ENCODE results near the gene GPC5.

GPC5 gene

GRCh38 chr13:91491980-91492379, 93.6 kb downstream of the GPC5 start:
- Histone ChIP-seq H3K27me3 (no peaks in the 10 kb centered on the region), H3K27ac (no peak overlapping the region), H3K4me3 (no peak overlapping the region), H3K4me1 (peaks cover 0 to 5% (median 1%) of the 10 kb centered on the region in 4 donors), H3K9me3 (no peaks in the 10 kb centered on the region), H3K36me3 (no peaks in the 10 kb centered on the region)
- intact Hi-C loops (cut with DNase I; ENCODE audit: low total_unique reads): no loop called here
- TF ChIP-seq CTCF (IDR thresholded peaks at IDR 0.05): no peak
- DNase-seq: no peak

- no peaks in the 10 kb centered on the region for H3K36me3 ChIP-seq
- peaks cover 0 to 5% (median 1%) of the 10 kb centered on the region in 4 donors for H3K4me1 ChIP-seq
- TF ChIP-seq CTCF (IDR thresholded peaks at IDR 0.05): no peak
- H3K9me3 ChIP-seq: no peaks in the 10 kb centered on the region
- H3K27me3 ChIP-seq: no peaks in the 10 kb centered on the region
- H3K27ac ChIP-seq: no peak overlapping the region
- no peak overlapping the region for H3K4me3 ChIP-seq
- no peak for DNase-seq
- intact Hi-C loops (cut with DNase I; ENCODE audit: low total_unique reads): no loop called here
Measured at GRCh38 chr13:91493442-91493841, 95.0 kb downstream of the GPC5 start.

DNA sequence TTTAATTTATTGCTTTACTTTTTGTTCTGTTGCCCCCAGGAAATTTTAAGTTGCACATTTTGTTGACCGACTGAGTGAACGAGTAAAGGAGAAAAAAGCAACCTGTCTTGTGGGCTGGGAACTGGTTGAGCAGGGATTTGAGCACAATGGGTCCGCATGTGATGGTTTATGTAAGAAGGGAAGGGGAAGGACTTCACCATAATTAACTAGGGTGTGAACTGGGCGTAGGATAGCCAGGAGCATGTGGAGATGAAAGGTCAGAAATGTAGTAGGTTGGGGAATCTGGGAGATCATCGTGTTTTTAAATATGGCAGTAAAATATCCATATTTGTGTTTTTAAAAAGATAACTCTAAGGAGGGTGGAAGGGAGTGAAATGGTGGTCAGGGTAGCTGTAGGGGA, 99.9 kb downstream of the GPC5 start:
- Histone ChIP-seq H3K4me3 (no peak overlapping the region), H3K4me1 (no peaks in the 10 kb centered on the region), H3K36me3 (no peaks in the 10 kb centered on the region), H3K27me3 (no peaks in the 10 kb centered on the region), H3K27ac (no peak overlapping the region), H3K9me3 (no peaks in the 10 kb centered on the region)
- DNase-seq: no peak
- intact Hi-C loops (cut with DNase I; ENCODE audit: low total_unique reads): no loop called here
- no peak for TF ChIP-seq CTCF (IDR thresholded peaks at IDR 0.05)

DNA sequence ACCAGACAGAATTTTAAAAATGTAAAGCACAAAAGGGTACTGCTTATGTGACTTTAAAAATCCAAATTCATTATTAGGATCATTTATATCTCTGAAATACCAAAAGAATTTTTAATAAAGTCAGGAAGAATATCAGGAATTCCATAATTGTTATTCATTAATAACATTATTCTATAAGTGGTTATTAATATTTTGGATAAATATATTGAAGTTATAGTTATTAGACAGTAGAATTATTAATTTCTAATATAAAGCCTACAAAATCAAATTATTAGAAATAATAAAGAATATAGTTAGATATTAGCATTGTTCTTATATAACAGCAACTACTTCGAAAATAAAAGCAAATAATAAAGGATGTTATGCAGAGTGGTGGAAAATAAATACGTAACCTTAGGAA, 105.8 kb downstream of the GPC5 start:
- no peak for DNase-seq
- Histone ChIP-seq H3K36me3 (no peaks in the 10 kb centered on the region), H3K27ac (no peak overlapping the region), H3K4me1 (no peaks in the 10 kb centered on the region), H3K9me3 (no peaks in the 10 kb centered on the region), H3K27me3 (no peaks in the 10 kb centered on the region), H3K4me3 (no peak overlapping the region)
- intact Hi-C loops (cut with DNase I; ENCODE audit: low total_unique reads): no loop called here
- TF ChIP-seq CTCF (IDR thresholded peaks at IDR 0.05): no peak

DNA sequence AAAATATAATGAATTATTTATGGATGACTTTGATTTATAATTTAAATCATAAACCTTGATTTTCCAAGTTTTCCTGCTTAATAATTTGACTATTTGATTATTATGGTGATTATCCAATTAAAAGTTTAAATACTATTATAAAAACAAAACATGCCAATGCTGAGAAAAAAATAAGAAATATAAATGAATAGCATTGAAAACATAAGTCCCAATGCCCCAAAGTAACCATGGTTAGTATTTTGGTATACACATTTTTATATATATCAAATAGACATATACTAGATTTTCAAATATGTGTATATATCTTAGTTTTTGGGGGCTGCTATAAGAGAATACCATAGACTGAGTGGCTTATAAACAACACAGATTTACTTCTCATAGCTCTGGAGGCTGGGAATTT, 108.3 kb downstream of the GPC5 start:
- intact Hi-C loops (cut with DNase I; ENCODE audit: low total_unique reads): no loop called here
- Histone ChIP-seq H3K27ac (no peak overlapping the region), H3K4me1 (no peaks in the 10 kb centered on the region), H3K27me3 (no peaks in the 10 kb centered on the region), H3K4me3 (no peak overlapping the region), H3K36me3 (no peaks in the 10 kb centered on the region), H3K9me3 (no peaks in the 10 kb centered on the region)
- no peak for TF ChIP-seq CTCF (IDR thresholded peaks at IDR 0.05)
- no peak for DNase-seq

- Histone ChIP-seq H3K9me3 (no peaks in the 10 kb centered on the region), H3K4me1 (no peaks in the 10 kb centered on the region), H3K27me3 (no peaks in the 10 kb centered on the region), H3K27ac (no peak overlapping the region), H3K36me3 (no peaks in the 10 kb centered on the region), H3K4me3 (no peak overlapping the region)
- intact Hi-C loops (cut with DNase I; ENCODE audit: low total_unique reads): no loop called here
- no peak for DNase-seq
- TF ChIP-seq CTCF (IDR thresholded peaks at IDR 0.05): no peak
Measured at GRCh38 chr13:91510058-91510457, 111.6 kb downstream of the GPC5 start.

Measured in tibial artery (tissue), 4 donors.